HEK293 (cell line): ENCODE data around the gene UTP15.

ENCODE experiments used
- CTCF ChIA-PET: fragments of 350-600 bp; formaldehyde crosslinking; extraction: SDS; loops from one replicate; lab custom pipeline; 2021; ENCODE audit warnings: antibody characterized with exemption; lab: Yijun Ruan, JAX
- POLR2A ChIA-PET: fragments of 300-600 bp; formaldehyde crosslinking; extraction: SDS; loops from one replicate; lab custom pipeline; 2020; ENCODE audit warnings: antibody characterized with exemption, inconsistent platforms; lab: Yijun Ruan, JAX
- H3K27ac ChIP-seq: fragments of 200-500 bp; sonication (Bioruptor generic); 2 replicates; pipeline ENCODE4 v1.5.1; 2014; ENCODE audit warnings: low read depth, low read length, control low read depth, inconsistent platforms; ENCODE audit errors: extremely low read depth
- H3K36me3 ChIP-seq, 2 experiments: fragments of 200-500 bp in 1 of 2; sonication (Bioruptor generic) in 1 of 2; 1 replicate in 1 of 2; 2 replicates in 1 of 2; pipeline ENCODE4 v1.5.1; 2014 to 2017; ENCODE audit warnings: inconsistent platforms in 2 of 2, low read length in 2 of 2; ENCODE audit not compliant: control insufficient read depth in 2 of 2, insufficient read depth in 1 of 2
- H3K4me1 ChIP-seq: fragments of 200-500 bp; sonication (Bioruptor generic); 2 replicates; pipeline ENCODE4 v1.5.1; 2014; ENCODE audit warnings: mild to moderate bottlenecking, low read length, inconsistent platforms; ENCODE audit not compliant: control insufficient read depth, insufficient read depth
- H3K4me3 ChIP-seq: 2 replicates; pipeline ENCODE4 v1.5.1; 2011; ENCODE audit warnings: low read depth, mild to moderate bottlenecking, control low read depth, low read length, moderate library complexity
- H3K9me3 ChIP-seq: fragments of 200-500 bp; sonication (Bioruptor generic); 2 replicates; pipeline ENCODE4 v1.5.1; 2014; ENCODE audit warnings: low read depth, low read length, inconsistent platforms; ENCODE audit not compliant: control insufficient read depth, insufficient read depth
- ATF2 ChIP-seq: fragments of 450-650 bp; formaldehyde crosslinking; IDR thresholded peaks from 2 replicates; pipeline ENCODE4 v1.5.1; 2016; ENCODE audit warnings: missing biosample characterization, missing genetic modification characterization, low read depth
- KLF9 ChIP-seq: fragments of 450-650 bp; formaldehyde crosslinking; IDR thresholded peaks from 2 replicates; pipeline ENCODE4 v1.5.1; 2016; ENCODE audit warnings: missing biosample characterization, missing genetic modification characterization, low read depth
- OSR2 ChIP-seq: fragments of 450-650 bp; formaldehyde crosslinking; IDR thresholded peaks from 2 replicates; pipeline ENCODE4 v1.5.1; 2016; ENCODE audit warnings: missing biosample characterization, missing genetic modification characterization
- PRDM1 ChIP-seq: fragments of 450-650 bp; formaldehyde crosslinking; IDR thresholded peaks from 2 replicates; pipeline ENCODE4; 2016; ENCODE audit warnings: missing biosample characterization, missing genetic modification characterization
- PRDM4 ChIP-seq: fragments of 450-650 bp; formaldehyde crosslinking; IDR thresholded peaks from 2 replicates; pipeline ENCODE4 v1.5.1; 2017; ENCODE audit warnings: missing biosample characterization, missing genetic modification characterization
- SCRT1 ChIP-seq: fragments of 450-650 bp; formaldehyde crosslinking; IDR thresholded peaks from 2 replicates; pipeline ENCODE4 v1.5.1; 2016; ENCODE audit warnings: missing biosample characterization, missing genetic modification characterization, borderline replicate concordance
- SETDB1 ChIP-seq: IDR thresholded peaks from one replicate; pipeline ENCODE4 v1.6.1; 2017; ENCODE audit warnings: mild to moderate bottlenecking, low read length, moderate library complexity, mixed read lengths; ENCODE audit not compliant: insufficient read length
- ZBTB11 ChIP-seq: fragments of 450-650 bp; formaldehyde crosslinking; conservative IDR thresholded peaks from 2 replicates; pipeline ENCODE4 v1.5.1; 2016; ENCODE audit warnings: low read depth, missing biosample characterization, missing genetic modification characterization
- ZFP3 ChIP-seq: fragments of 450-650 bp; formaldehyde crosslinking; IDR thresholded peaks from 2 replicates; pipeline ENCODE4 v1.5.1; 2016; ENCODE audit warnings: low read depth, missing biosample characterization, missing genetic modification characterization
- ZIC2 ChIP-seq: fragments of 450-650 bp; formaldehyde crosslinking; IDR thresholded peaks from 2 replicates; pipeline ENCODE4 v1.5.1; 2016; ENCODE audit warnings: missing biosample characterization, missing genetic modification characterization
- ZNF202 ChIP-seq: fragments of 450-650 bp; formaldehyde crosslinking; IDR thresholded peaks from 2 replicates; pipeline ENCODE4 v1.5.1; 2016; ENCODE audit warnings: missing biosample characterization, missing genetic modification characterization, borderline replicate concordance
- ZNF248 ChIP-seq: fragments of 450-650 bp; formaldehyde crosslinking; IDR thresholded peaks from 2 replicates; pipeline ENCODE4 v1.5.1; 2017; ENCODE audit warnings: missing biosample characterization, missing genetic modification characterization
- ZNF423 ChIP-seq: fragments of 450-650 bp; formaldehyde crosslinking; IDR thresholded peaks from 2 replicates; pipeline ENCODE4 v1.5.1; 2016; ENCODE audit warnings: missing biosample characterization, missing genetic modification characterization
- ZNF530 ChIP-seq: fragments of 450-650 bp; formaldehyde crosslinking; IDR thresholded peaks from 2 replicates; pipeline ENCODE4 v1.5.1; 2016; ENCODE audit warnings: low read depth, missing biosample characterization, missing genetic modification characterization
- ZNF544 ChIP-seq: fragments of 450-650 bp; formaldehyde crosslinking; IDR thresholded peaks from 2 replicates; pipeline ENCODE4 v1.5.0; 2017; ENCODE audit warnings: missing biosample characterization, missing genetic modification characterization
- ZNF624 ChIP-seq: fragments of 450-650 bp; formaldehyde crosslinking; IDR thresholded peaks from 2 replicates; pipeline ENCODE4 v1.5.1; 2017; ENCODE audit warnings: missing biosample characterization, missing genetic modification characterization
- ZNF664 ChIP-seq: fragments of 450-650 bp; formaldehyde crosslinking; IDR thresholded peaks from 2 replicates; pipeline ENCODE4 v1.5.1; 2016; ENCODE audit warnings: missing biosample characterization, missing genetic modification characterization
- ZSCAN30 ChIP-seq: fragments of 450-650 bp; IDR thresholded peaks from 2 replicates; pipeline ENCODE4 v1.5.1; 2018; ENCODE audit warnings: missing biosample characterization, mild to moderate bottlenecking, missing genetic modification characterization, moderate library complexity

UTP15 gene

GRCh38 chr5:73625944-73626811, 60.6 kb downstream of the UTP15 start, which contains the start of gene ARHGEF28 (continued):
- peak; percentile 50 for TF ChIP-seq ZBTB11 (tag by site-specific recombination)
- peak; percentile 20; the same call in 1 of the 2 replicates for TF ChIP-seq PRDM1 (tag by site-specific recombination)
- TF ChIP-seq PRDM4: no peak
- TF ChIP-seq ATF2 (tag by site-specific recombination): no peak
- TF ChIP-seq, all 188 proteins: peak for 48

- TF ChIP-seq ZBTB11 (tag by site-specific recombination) (0 out of 2 replicates have a peak, but pooled peaks have one; percentile 12), ZIC2 (tag by site-specific recombination) (no peak), ZNF423 (tag by site-specific recombination) (no peak)
- TF ChIP-seq, all 188 proteins: peak for 1
- Histone ChIP-seq H3K36me3 (no peaks in the 10 kb centered on the region), H3K4me1 (peaks cover 28% of the 10 kb centered on the region), H3K9me3 (no peaks in the 10 kb centered on the region), H3K4me3 (peak overlapping the region; percentile 57), H3K27ac (peak overlapping the region; percentile 80; the same call in 1 of the 2 replicates)
- ChIA-PET CTCF (interaction anchor here (0.7 to 1.1 kb wide), 3 partner anchors 9 to 166 kb away, joined by 3 read pairs; no protein-coding TSS in a partner anchor), POLR2A (interaction anchor here (1.8 kb wide), 1 partner anchor 11 kb away, joined by 5 read pairs; no protein-coding TSS in a partner anchor)
Observed at GRCh38 chr5:73626814-73627313, 61.3 kb downstream of the UTP15 start.

- H3K4me3 ChIP-seq: no peak overlapping the region
- H3K4me1 ChIP-seq: peaks cover 25% of the 10 kb centered on the region
- ChIA-PET CTCF (interaction anchor here (0.6 kb wide), 1 partner anchor 60 kb away, joined by 3 read pairs; no protein-coding TSS in a partner anchor), POLR2A (interaction anchor here (0.7 kb wide), 1 partner anchor 11 kb away, joined by 3 read pairs; no protein-coding TSS in a partner anchor)
- no peaks in the 10 kb centered on the region for H3K9me3 ChIP-seq
- H3K27ac ChIP-seq: no peak overlapping the region
- no peaks in the 10 kb centered on the region for H3K36me3 ChIP-seq
- TF ChIP-seq ZNF530 (tag by site-specific recombination) (no peak), ZNF248 (tag by site-specific recombination) (no peak), SCRT1 (tag by site-specific recombination) (no peak), ZNF544 (tag by site-specific recombination) (no peak), ZSCAN30 (tag by site-specific recombination) (no peak), KLF9 (no peak), OSR2 (0 out of 2 replicates have a peak, but pooled peaks have one; percentile 8), ZNF624 (tag by site-specific recombination) (no peak), ZFP3 (tag by site-specific recombination) (no peak), SETDB1 (no peak), ZNF664 (tag by site-specific recombination) (no peak), ZNF202 (tag by site-specific recombination) (no peak)
Observed at GRCh38 chr5:73629456-73629855, 63.9 kb downstream of the UTP15 start.
